ENCODE data around the gene NDEL1.

DNA sequence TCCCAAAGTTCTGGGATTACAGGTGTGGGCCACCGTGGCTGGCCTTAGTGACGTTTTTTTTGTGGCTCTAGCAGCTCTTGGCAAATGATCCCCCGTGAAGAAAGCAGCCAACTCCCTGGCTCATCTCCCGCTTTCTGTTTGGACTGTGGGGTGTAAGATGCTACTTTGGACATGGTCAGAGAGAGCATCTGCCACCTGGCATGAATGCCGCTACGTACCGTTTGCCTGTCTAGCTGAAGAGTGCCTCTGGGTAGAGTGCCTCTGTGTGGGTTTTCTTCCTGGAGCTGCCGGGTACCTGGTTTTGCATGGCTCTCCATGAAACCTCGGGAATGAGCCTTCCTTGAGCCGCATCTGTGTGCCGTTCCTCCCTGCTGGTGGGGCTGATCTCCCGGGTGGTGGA, 34.3 kb downstream of the NDEL1 start:
- TF ChIP-seq, protein P1, sequence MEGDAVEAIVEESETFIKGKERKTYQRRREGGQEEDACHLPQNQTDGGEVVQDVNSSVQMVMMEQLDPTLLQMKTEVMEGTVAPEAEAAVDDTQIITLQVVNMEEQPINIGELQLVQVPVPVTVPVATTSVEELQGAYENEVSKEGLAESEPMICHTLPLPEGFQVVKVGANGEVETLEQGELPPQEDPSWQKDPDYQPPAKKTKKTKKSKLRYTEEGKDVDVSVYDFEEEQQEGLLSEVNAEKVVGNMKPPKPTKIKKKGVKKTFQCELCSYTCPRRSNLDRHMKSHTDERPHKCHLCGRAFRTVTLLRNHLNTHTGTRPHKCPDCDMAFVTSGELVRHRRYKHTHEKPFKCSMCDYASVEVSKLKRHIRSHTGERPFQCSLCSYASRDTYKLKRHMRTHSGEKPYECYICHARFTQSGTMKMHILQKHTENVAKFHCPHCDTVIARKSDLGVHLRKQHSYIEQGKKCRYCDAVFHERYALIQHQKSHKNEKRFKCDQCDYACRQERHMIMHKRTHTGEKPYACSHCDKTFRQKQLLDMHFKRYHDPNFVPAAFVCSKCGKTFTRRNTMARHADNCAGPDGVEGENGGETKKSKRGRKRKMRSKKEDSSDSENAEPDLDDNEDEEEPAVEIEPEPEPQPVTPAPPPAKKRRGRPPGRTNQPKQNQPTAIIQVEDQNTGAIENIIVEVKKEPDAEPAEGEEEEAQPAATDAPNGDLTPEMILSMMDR (IDR thresholded peaks at IDR 0.05; ENCODE audit: insufficient read depth, low read length, poor library complexity, severe bottlenecking), result no peak
- TF ChIP-seq EZH2phosphoT487 (conservative IDR thresholded peaks at IDR 0.05; ENCODE audit: low read length), result no peak

Data from SU-DHL-6 (cell line).